ENCODE results near the gene PP2D1.
"Not testable (repeated sequence)": the region's sequence is repeated elsewhere in the genome, so short reads cannot be mapped to it uniquely, and the experiment has no call there.

The PP2D1 gene

DNA sequence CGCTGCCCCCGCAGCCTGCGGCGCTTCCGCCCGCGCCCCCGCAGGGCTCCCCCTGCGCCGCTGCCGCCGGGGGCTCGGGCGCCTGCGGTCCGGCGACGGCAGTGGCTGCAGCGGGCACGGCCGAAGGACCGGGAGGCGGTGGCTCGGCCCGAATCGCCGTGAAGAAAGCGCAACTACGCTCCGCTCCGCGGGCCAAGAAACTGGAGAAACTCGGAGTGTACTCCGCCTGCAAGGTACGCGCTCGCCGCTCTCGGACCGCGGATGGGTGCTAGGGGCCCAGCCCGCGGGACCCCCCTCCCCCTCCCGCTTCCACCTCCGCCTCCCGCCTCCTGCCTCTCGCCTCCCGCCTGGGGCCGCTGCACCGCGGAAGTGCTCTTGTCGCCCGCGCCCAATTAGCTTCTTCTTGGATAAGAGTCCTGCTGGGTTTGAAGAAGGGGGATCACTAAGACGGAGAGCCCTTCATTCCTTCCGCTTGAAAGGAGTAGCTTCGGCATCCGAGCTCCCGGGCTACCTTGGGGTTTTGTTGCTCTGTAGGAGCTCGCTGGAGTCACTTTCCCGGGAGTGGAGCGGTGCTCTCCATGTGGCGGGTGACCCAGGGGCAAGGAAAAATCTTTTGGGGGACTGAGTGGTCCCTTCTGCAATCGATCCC lies 28.6 kb upstream of the PP2D1 start:
- peak; percentile 43 for DNase-seq (ENCODE audit: low read depth)

- peak; percentile 73 for DNase-seq (ENCODE audit: low read depth)
These were observed 27.9 kb upstream of the PP2D1 start, which contains the start of gene KAT2B for GRCh38 chr3:20039765-20040547. Gene KAT2B, plus strand, starts transcription at chr3:20040446. Its CDS starts 32 bp downstream, at chr3:20040478.

DNA sequence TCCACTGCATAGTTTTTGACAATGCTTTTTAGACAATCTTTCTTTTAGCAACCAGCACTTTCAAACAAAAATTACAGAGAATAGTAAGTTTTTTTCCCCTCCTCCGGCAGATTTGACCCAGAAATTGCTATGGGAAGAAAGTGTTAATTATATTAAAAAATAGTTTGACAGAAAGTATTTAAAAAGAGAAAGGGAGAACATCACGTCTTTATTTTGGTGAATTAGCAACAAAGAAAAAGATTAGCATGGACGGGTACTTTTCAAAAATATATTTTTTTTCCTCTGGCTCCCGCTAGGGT lies 27.4 kb upstream of the PP2D1 start:
- no peak for DNase-seq (ENCODE audit: low read depth)

- no peak for DNase-seq (ENCODE audit: low read depth)
These were observed 26.8 kb upstream of the PP2D1 start for GRCh38 chr3:20038699-20039465.

- DNase-seq (ENCODE audit: low read depth), result no peak
These were observed 25.4 kb upstream of the PP2D1 start for GRCh38 chr3:20037255-20037996.

GRCh38 chr3:20035019-20035418 lies 23.0 kb upstream of the PP2D1 start:
- no peak for DNase-seq (ENCODE audit: low read depth)

DNA sequence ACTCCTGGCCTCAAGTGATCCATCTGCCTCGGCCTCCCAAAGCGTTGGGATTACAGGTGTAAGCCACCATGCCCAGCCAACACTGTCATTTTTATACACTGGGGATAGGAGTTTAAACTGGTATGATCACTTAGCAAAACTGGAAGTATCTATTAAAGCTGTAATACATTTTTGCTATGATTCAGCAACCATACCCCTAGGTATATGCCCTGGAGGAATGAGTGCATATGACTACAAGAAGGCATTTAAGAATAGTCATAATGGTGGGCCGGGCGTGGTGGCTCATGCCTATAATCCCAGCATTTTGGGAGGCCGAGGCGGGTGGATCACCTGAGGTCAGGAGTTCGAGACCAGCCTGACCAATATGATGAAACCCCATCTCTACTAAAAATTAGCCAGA lies 19.9 kb upstream of the PP2D1 start:
- DNase-seq (ENCODE audit: low read depth), result not testable (repeated sequence)

- DNase-seq (ENCODE audit: low read depth), result no peak
These were observed 16.9 kb upstream of the PP2D1 start for GRCh38 chr3:20028905-20029331.

DNA sequence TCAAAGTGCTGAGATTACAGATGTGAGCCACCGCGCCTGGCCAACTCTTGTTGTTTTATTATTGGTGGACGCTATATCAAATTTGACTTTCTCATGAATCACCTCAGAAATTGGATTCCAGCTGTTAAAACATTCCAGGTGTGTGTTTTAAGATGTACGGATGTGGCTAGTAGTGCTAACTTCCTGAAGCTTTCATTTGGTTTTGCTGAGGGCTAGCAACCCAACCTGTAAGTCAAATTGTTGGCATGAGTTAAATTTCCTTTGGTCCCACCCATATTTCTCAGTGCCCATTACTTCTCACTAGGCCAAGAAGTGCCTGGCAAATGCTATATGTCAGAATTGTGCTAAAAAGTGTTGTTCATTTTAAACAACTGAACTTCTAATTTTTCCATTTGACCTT lies 15.1 kb upstream of the PP2D1 start:
- no peak for DNase-seq (ENCODE audit: low read depth)

GRCh38 chr3:20023623-20024405 lies 11.8 kb upstream of the PP2D1 start:
- no peak for DNase-seq (ENCODE audit: low read depth)

DNA sequence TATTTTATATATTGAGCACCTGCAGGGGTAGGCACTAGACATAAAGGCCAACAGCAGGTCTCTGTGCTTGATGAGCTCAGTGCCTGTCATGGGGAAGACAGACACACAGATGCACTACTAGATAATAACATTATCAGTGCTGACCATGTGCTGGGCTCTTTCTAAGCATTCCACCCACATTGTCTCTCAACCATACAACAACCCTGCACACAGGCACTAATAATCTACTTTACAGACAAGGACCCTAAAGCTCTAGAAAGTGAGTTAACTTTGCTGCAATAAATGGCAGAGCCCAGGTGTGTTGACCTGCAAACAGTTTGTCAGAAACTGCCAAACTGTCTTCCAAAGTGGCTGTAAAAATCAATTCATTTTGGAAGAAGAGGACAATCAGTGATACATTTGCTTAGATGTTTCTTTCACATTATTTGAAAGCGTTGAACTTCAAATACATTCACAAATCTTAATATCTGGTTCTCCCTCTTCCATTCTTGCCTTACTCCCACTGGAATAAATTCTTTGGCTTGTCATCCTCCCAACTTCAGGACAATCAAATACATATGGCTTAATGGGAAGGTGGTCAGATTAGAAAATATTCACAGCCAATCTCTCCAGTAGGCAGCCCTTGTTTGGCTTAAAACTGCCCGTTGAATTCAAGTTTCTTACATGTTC lies 11.0 kb upstream of the PP2D1 start:
- no peak for DNase-seq (ENCODE audit: low read depth)

DNA sequence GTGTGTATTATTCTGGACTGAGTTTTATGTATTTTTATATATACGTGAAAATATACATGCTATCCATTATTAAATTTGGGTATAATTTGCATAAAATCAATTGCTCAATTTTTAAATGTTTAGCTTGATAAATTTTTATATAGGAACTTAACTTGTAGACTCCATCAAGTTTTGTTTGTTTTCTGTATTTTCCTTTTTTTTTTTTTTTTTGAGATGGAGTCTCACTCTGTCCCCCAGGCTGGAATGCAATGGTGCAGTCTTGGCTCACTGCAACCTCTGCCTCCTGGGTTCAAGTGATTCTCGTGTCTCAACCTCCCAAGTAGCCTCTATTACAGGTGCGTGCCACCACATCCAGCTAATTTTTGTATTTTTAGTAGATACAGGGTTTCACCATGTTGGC lies 4.0 kb upstream of the PP2D1 start:
- not testable (repeated sequence) for DNase-seq (ENCODE audit: low read depth)

- DNase-seq (ENCODE audit: low read depth), result no peak
These were observed 3.5 kb upstream of the PP2D1 start for GRCh38 chr3:20015525-20015924.

- no peak for DNase-seq (ENCODE audit: low read depth)
These were observed 1.3 kb upstream of the PP2D1 start for GRCh38 chr3:20013396-20013795.

DNA sequence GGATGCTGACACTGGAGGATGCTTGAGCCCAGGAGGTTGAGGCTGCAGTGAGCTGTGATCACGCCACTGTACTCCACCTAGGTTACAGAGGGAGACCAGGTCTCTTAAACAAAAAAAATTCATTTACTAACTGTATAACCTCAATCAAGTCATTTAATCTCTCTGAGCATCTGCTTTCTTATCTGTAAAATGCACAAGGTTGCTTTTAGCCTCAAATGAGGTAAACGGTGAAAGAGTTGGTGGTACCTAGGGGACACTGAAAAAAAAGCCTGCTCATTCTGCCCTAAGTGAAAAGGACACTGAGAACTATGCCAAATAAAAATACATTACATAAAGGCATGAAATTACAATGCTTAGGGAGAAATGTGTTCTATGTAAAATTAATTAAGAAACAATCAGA lies 3.4 kb downstream of the PP2D1 start:
- no peak for DNase-seq (ENCODE audit: low read depth)

DNA sequence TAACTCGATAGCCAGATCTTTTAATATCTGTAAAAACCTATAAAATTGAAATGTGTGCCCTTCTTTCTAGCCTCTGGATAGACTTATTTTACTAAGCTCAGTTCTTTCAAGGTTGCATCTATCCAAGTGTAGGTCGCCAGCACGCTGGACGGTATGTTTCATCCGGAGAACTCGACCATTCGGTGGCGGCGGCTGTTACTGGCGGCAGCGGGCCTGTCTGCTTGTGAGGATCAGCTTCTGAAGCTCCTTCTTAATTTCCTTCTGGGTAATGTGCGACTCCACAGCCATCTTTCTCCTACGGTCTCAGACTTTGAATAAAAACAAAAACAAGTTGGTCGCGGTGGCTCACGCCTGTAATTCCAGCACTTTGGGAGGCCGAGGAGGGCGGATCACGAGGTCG lies 4.1 kb downstream of the PP2D1 start:
- DNase-seq (ENCODE audit: low read depth), result no peak

DNA sequence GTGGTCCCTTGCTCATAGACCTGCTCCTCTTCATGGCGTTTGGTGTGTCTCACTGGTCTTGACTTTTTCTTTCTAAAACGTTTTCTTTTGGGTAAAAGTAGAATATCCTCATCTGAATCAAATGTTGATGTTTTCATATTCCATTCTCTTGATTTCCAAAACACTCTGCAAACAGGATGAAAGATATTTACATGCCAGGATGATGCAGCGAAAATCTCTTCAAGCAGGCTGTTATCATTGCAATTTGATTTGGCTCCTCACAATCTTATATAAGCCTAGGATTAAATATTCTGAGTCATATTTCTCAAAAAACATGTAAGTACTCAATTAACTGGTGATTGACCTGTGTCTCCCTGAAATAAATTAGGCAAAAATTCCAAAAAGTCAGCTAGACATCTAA lies 10.1 kb downstream of the PP2D1 start:
- no peak for DNase-seq (ENCODE audit: low read depth)

DNA sequence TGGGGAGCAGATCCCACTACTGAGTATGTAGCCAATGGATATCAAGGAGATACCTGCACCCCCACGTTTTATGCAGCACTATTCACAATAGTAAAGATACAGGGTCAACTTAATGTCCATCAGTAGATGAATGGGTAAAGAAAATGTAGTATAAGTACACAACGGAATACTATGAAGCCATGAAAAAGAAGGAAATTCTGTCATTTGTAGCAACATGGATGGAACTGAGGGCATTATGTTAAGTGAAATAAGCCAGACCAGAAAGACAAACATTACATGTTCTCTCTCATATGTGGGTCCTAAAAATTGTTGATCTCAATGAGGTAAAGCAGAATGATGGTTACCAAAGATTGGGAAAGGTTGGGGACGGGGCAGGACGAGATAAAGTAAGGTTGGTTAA lies 14.6 kb downstream of the PP2D1 start:
- no peak for DNase-seq (ENCODE audit: low read depth)

DNA sequence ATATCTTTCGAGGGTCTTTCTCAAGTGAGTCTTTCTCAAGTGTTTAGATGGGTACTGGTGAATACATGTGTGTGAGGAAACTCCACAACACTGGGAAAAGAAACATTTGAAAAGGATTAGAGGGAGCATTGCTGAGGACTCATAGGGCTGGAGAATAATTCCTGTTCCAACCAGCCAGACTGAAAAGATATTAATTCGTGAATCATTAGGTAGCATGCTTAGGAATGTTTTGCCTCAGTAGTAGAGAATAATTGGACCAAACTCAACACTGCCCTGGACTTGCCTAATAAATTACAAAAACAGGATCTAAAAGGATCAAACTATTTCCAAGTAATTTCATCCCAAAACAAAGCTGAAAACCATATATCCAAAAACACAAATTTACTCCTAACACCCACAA lies 17.3 kb downstream of the PP2D1 start:
- DNase-seq (ENCODE audit: low read depth), result no peak

DNA sequence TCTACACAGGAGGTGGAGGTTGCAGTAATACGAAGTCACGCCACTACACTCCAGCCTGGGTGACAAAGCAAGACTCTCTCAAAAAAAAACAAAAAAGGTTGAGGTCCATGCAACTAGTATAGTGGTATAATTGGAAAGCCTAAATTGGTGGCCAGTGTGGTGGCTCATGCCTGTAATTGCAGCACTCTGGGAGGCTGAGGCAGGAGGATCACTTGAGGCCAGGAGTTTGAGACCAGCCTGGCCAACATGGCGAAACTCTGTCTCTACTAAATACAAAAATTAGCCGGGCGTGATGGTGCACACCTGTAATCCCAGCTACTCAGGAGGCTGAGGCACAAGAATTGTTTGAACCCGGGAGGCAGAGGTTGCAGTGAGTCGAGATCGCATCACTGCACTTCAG lies 23.2 kb downstream of the PP2D1 start:
- not testable (repeated sequence) for DNase-seq (ENCODE audit: low read depth)

GRCh38 chr3:19972054-19972453 lies 40.0 kb downstream of the PP2D1 start:
- DNase-seq (ENCODE audit: low read depth), result no peak
